ENCODE data around the gene ATP6V0C.
"Not testable (repeated sequence)": the region's sequence is repeated elsewhere in the genome, so short reads cannot be mapped to it uniquely, and the experiment has no call there.

ATP6V0C gene

GRCh38 chr16:2537451-2538379 lies 24.0 kb downstream of the ATP6V0C start, which contains the start of gene PDPK1:
PDPK1 (plus strand) TSS chr16:2538021; CDS start chr16:2538113, 92 bp downstream.
- DNase-seq = peak; percentile 97 to 98
- no CpG with 5 or more reads among the region's 126 CpGs for WGBS (ENCODE audit: extremely low coverage, insufficient coverage, insufficient read length)
- Histone ChIP-seq H3K79me1 (ENCODE audit: low read length) (peaks cover 4% of the 10 kb centered on the region), H2BK120ac (ENCODE audit: insufficient read depth, low read length, poor library complexity) (no peak within 1 kb of the TSS), H2BK5ac (ENCODE audit: low read depth, low read length, poor library complexity) (peak within 1 kb of the TSS; percentile 53), H3K36me3 (ENCODE audit: control insufficient read depth in 1 of 2, insufficient read depth in 2 of 2, low read length in 2 of 2) (peaks cover 6 to 8% of the 10 kb centered on the region in 2 experiments), H3K27ac (ENCODE audit: low read depth, low read length) (peak within 1 kb of the TSS; percentile 56), H3K27me3 (ENCODE audit: insufficient read depth, low read length) (no peaks in the 10 kb centered on the region), H4K8ac (ENCODE audit: low read depth, low read length) (peak within 1 kb of the TSS; percentile 85), H3K79me2 (ENCODE audit: control insufficient read depth, insufficient read depth, low read length, poor library complexity) (peaks cover 14% of the 10 kb centered on the region), H3K18ac (ENCODE audit: low read length) (peak within 1 kb of the TSS; percentile 81), H3K9me3 (ENCODE audit: insufficient read depth, low read depth, low read length) (peaks cover 4% of the 10 kb centered on the region), H2AFZ (ENCODE audit: insufficient read depth, low read length, poor library complexity) (peak within 1 kb of the TSS; percentile 75), H2BK12ac (ENCODE audit: low read length) (no peak within 1 kb of the TSS), H4K91ac (ENCODE audit: low read depth, low read length) (peak within 1 kb of the TSS; percentile 64), H2AK5ac (ENCODE audit: low read length) (no peak within 1 kb of the TSS), H3K4me1 (ENCODE audit: control insufficient read depth in 1 of 2, insufficient read depth in 2 of 2, low read length in 2 of 2) (peaks cover 9 to 11% of the 10 kb centered on the region in 2 experiments), H4K12ac (ENCODE audit: low read depth, low read length) (peak within 1 kb of the TSS; percentile 87), H3K23ac (ENCODE audit: low read length) (no peak within 1 kb of the TSS), H3K4me3 (ENCODE audit: low read depth, low read length) (peak within 1 kb of the TSS; percentile 91), H3K9ac (ENCODE audit: low read length) (peak within 1 kb of the TSS; percentile 93), H3K4ac (ENCODE audit: low read depth, low read length) (peak within 1 kb of the TSS; percentile 47), H3K4me2 (ENCODE audit: low read length) (peak within 1 kb of the TSS; percentile 98), H3K14ac (ENCODE audit: low read length) (peak within 1 kb of the TSS; percentile 95)

DNA sequence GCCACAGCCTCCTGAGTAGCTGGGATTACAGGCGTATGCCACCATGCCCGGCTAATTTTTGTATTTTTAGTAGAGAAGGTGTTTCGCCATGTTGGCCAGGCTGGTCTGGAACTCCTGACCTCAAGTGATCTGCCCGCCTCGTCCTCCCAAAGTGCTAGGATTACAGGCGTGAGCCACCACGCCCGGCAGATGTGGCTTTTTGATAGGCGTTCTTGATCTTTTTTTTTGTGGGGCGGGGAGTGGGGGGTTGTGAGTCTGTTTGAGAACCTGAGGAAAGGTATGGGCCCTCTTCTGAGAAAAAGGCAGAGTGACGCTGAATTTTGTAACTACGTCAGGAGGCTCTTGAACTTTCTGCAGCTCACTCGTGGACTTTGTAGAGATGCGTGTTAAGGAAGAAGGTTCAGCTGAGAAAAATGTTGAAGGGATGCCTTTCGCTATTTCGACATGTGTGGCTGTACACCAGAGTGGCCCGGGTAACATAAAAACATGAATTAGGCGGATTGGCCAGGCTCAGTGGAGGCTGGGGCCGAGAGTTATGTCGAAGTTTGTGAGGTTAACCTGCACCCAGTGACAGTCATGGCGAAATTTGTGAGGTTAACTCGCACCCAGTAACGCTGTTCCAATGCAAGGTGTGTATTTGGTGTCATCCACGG lies 25.6 kb downstream of the ATP6V0C start:
- not testable (repeated sequence) for H3K36me3 ChIP-seq (ENCODE audit: control insufficient read depth in 1 of 2, insufficient read depth in 2 of 2, low read length in 2 of 2); H2BK5ac ChIP-seq (ENCODE audit: low read depth, low read length, poor library complexity); H3K14ac ChIP-seq (ENCODE audit: low read length); H3K27ac ChIP-seq (ENCODE audit: low read depth, low read length); H3K4me3 ChIP-seq (ENCODE audit: low read depth, low read length); H3K9me3 ChIP-seq (ENCODE audit: insufficient read depth, low read depth, low read length); H3K9ac ChIP-seq (ENCODE audit: low read length); H3K4me2 ChIP-seq (ENCODE audit: low read length); H3K79me1 ChIP-seq (ENCODE audit: low read length); H3K23ac ChIP-seq (ENCODE audit: low read length); H2BK12ac ChIP-seq (ENCODE audit: low read length); H4K12ac ChIP-seq (ENCODE audit: low read depth, low read length); H3K27me3 ChIP-seq (ENCODE audit: insufficient read depth, low read length); H3K4me1 ChIP-seq (ENCODE audit: control insufficient read depth in 1 of 2, insufficient read depth in 2 of 2, low read length in 2 of 2); H4K91ac ChIP-seq (ENCODE audit: low read depth, low read length); H4K8ac ChIP-seq (ENCODE audit: low read depth, low read length); H3K18ac ChIP-seq (ENCODE audit: low read length); H2AK5ac ChIP-seq (ENCODE audit: low read length); H2BK120ac ChIP-seq (ENCODE audit: insufficient read depth, low read length, poor library complexity); H2AFZ ChIP-seq (ENCODE audit: insufficient read depth, low read length, poor library complexity)
- peak overlapping the region; percentile 74 for H3K4ac ChIP-seq (ENCODE audit: low read depth, low read length)
- peaks cover 14% of the 10 kb centered on the region for H3K79me2 ChIP-seq (ENCODE audit: control insufficient read depth, insufficient read depth, low read length, poor library complexity)
- peak; percentile 36 to 70 for DNase-seq
- no CpG with 5 or more reads among the region's 24 CpGs for WGBS (ENCODE audit: extremely low coverage, insufficient coverage, insufficient read length)

DNA sequence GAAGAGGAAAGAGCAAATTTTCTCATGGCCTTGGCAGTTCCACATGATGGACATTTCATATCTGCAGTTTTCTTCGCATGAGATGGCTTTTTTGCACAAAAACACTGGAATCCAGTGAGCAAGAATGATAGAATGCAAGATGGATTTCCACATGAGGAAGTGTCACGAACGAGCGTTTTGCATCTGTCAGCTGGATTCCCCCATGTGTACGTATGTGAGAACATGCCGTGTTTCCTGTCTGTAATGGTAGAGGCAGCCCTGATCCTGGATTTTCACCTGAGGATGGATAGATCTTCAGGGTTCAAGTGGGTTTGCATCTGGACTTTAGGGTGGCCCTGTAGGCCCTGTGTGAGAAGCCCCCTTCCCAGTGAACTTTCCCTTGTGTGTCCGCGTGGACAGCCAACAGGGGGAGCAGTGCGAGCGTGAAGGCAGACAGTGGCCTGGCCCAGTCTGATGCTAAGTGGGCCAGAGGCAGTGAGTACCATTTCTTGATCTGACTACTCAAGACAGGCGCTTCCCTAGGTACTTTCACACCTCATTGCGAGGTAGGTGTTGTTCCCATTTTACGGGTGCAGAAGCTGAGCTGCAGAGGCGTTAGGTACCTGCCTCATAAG lies 26.2 kb downstream of the ATP6V0C start:
- Histone ChIP-seq H3K4ac (ENCODE audit: low read depth, low read length) (peak overlapping the region; percentile 84), H3K79me2 (ENCODE audit: control insufficient read depth, insufficient read depth, low read length, poor library complexity) (peaks cover 14% of the 10 kb centered on the region)
- H2AFZ ChIP-seq (ENCODE audit: insufficient read depth, low read length, poor library complexity); H3K36me3 ChIP-seq (ENCODE audit: control insufficient read depth in 1 of 2, insufficient read depth in 2 of 2, low read length in 2 of 2); H3K4me3 ChIP-seq (ENCODE audit: low read depth, low read length); H2BK12ac ChIP-seq (ENCODE audit: low read length); H3K14ac ChIP-seq (ENCODE audit: low read length); H3K9me3 ChIP-seq (ENCODE audit: insufficient read depth, low read depth, low read length); H3K27ac ChIP-seq (ENCODE audit: low read depth, low read length); H3K4me1 ChIP-seq (ENCODE audit: control insufficient read depth in 1 of 2, insufficient read depth in 2 of 2, low read length in 2 of 2); H3K79me1 ChIP-seq (ENCODE audit: low read length); H4K91ac ChIP-seq (ENCODE audit: low read depth, low read length); H3K23ac ChIP-seq (ENCODE audit: low read length); H4K8ac ChIP-seq (ENCODE audit: low read depth, low read length); H3K9ac ChIP-seq (ENCODE audit: low read length); H2BK5ac ChIP-seq (ENCODE audit: low read depth, low read length, poor library complexity); H3K4me2 ChIP-seq (ENCODE audit: low read length); H3K27me3 ChIP-seq (ENCODE audit: insufficient read depth, low read length); H2AK5ac ChIP-seq (ENCODE audit: low read length); H4K12ac ChIP-seq (ENCODE audit: low read depth, low read length); H2BK120ac ChIP-seq (ENCODE audit: insufficient read depth, low read length, poor library complexity); H3K18ac ChIP-seq (ENCODE audit: low read length): not testable (repeated sequence)
- no CpG with 5 or more reads among the region's 14 CpGs for WGBS (ENCODE audit: extremely low coverage, insufficient coverage, insufficient read length)
- peak; percentile 57 to 70 for DNase-seq

DNA sequence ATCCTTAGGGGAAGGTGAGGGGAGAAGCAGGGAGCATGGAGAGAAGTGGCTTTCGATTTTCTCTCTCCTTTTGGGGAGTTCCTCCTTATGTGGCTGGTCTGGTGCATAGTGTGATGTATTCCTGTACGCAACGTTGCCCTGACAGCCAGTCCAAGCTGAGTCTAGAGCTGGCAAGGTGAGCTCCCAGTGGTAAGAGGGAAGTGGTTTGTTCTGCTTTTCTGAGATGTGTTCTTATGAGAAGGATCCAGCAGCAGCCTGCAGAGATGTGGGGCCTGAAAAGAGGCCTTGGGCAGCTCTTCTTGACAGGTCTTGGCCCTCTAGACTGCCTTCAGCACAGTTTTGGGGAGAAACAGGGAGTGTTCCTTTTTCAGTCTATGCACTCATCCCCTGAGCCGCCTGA lies 27.2 kb downstream of the ATP6V0C start:
- H3K4me2 ChIP-seq (ENCODE audit: low read length); H4K91ac ChIP-seq (ENCODE audit: low read depth, low read length); H3K18ac ChIP-seq (ENCODE audit: low read length); H3K9ac ChIP-seq (ENCODE audit: low read length); H2BK12ac ChIP-seq (ENCODE audit: low read length); H4K8ac ChIP-seq (ENCODE audit: low read depth, low read length); H4K12ac ChIP-seq (ENCODE audit: low read depth, low read length); H3K27me3 ChIP-seq (ENCODE audit: insufficient read depth, low read length); H3K9me3 ChIP-seq (ENCODE audit: insufficient read depth, low read depth, low read length); H2BK120ac ChIP-seq (ENCODE audit: insufficient read depth, low read length, poor library complexity); H2AFZ ChIP-seq (ENCODE audit: insufficient read depth, low read length, poor library complexity); H3K4me1 ChIP-seq (ENCODE audit: control insufficient read depth in 1 of 2, insufficient read depth in 2 of 2, low read length in 2 of 2); H3K79me1 ChIP-seq (ENCODE audit: low read length); H3K14ac ChIP-seq (ENCODE audit: low read length); H2BK5ac ChIP-seq (ENCODE audit: low read depth, low read length, poor library complexity); H3K27ac ChIP-seq (ENCODE audit: low read depth, low read length); H3K4me3 ChIP-seq (ENCODE audit: low read depth, low read length); H3K23ac ChIP-seq (ENCODE audit: low read length); H2AK5ac ChIP-seq (ENCODE audit: low read length): not testable (repeated sequence)
- DNase-seq = peak in 1 of 2 donors; percentile 0
- peak overlapping the region; percentile 13 for H3K4ac ChIP-seq (ENCODE audit: low read depth, low read length)
- H3K79me2 ChIP-seq (ENCODE audit: control insufficient read depth, insufficient read depth, low read length, poor library complexity) = peaks cover 16% of the 10 kb centered on the region
- WGBS (ENCODE audit: extremely low coverage, insufficient coverage, insufficient read length) = no CpG with 5 or more reads among the region's 4 CpGs
- H3K36me3 ChIP-seq (ENCODE audit: control insufficient read depth in 1 of 2, insufficient read depth in 2 of 2, low read length in 2 of 2) = peaks cover 6 to 13% of the 10 kb centered on the region in 2 experiments

Measured in trophoblast cell (in vitro differentiated cells and primary cell).